OCI-M2 (cell line): ENCODE results near the gene ZBTB45.
A peak's percentile ranks its signal among the peaks of the same experiment; 100 is the strongest.

Experiments
- DNase-seq: peaks from one replicate; lab custom pipeline; 2025; ENCODE audit not compliant: unreplicated experiment; lab: John Stamatoyannopoulos, UW

The ZBTB45 gene

DNA sequence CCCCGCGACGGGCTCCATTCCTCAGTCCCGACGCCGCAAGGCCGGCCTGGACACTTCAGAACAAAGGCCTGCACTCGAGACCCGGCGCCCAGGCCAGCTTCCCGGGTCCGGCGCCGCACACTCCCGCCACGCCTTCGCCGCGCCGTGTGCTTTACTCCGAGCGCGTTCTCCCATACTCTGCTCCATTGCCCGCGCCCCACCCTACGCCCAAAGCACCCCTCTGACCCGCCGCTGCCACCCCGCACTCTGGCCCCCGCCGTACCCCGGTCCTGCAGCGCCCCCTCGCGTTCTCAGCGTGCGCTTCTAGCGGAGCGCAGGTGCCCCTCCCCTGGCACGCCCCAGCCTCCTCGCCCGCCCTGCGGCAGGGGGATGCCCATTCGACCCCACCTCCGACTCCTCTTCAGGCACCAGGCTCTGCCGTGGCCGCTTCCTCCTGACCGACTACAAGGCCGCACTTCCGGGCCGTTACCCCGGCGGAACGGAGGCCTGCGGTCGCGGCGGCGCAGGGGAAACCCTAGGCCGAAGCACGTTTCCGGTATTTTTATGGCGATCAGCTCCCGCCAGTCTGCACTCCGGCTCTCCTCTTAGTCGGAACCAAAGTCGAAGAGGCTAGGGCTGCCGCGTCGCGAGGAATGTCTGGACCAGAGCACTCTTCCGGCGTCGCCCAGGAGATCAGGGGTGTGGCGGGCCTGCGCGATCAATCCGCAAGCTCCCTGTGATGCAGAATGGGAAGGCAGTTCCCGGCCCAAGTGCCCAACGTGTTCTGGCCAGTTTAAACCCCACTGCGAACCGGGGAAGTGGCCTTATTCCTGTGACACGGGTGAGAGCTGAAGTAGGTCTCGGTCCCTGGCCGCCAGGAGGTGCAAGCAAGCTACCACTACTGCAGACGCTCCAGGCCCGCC lies at the start of gene ZBTB45:
ZBTB45 (minus strand) TSS at position 456 of the 902 bp plus-strand sequence. CDS start 2,137 bp downstream, outside the sequence.
- DNase-seq, result peak; percentile 89

DNA sequence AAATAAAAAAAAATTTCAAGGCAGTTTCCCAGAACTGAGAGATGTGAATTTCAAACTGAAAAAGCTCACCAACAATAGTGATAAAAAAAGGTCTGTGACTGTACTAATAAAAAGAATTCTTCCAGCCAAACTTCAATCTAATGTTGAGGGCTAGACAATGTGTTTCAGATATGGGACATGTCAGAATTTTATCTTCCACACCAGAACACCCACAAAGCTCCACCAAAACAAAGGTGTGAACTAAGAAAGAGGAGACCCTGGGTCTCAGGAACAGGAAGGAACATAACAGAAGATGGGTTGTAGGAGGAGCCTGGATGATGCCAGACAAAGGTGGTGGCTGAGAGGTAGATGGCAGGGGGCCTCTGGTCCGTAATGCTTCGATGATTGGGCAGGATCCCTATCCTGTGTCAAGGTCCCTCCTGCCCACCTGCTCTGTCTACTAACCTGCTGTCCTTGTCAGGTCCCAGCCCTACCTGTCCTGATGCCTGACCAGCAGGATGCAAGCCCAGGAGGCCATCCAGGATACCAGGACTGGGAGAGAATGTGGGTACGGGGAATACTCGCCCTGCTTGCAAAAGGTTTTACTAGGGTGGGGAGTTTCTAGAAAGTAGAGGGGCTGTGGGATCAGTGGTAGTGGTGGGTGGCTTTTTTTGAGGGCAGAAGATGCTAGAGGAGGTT lies 49.0 kb upstream of the ZBTB45 start:
- no peak for DNase-seq

DNA sequence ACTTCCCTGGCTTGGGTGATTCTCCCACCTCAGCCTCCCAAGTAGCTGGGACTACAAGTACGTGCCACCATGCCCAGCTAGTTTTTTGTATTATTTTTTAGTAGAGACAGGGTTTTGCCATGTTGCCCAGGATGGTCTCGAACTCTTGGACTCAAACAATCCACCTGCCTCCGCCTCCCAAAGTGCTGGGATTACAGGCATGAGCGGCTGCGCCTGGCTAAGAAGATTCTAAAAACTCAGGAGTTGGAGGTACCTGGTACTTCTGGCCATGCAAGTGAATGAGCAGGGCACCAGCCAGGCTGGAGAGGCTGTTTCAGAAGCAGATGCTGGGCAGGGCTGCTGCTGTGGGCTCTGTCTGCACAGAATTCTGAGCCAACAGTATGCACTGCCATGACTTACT lies 47.4 kb upstream of the ZBTB45 start:
- no peak for DNase-seq

DNA sequence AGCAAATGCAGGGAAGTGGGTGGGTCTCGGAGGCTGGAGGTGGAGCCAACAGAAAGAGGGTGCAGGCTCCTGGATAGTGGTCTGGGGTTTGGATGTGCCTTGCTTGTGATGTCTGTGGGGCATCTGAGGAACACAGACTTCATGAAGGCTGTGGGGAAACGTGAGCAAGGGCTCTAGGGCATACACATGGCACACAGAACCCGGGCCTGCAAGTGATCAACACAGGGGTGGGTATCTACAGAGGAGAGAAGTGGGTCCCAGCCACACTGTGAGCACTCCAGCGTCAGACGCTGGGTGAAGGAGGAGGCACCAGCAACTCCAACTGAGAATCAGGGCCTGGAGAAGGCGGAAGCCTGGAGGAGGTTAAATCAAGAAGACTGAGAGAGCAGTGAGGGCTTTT lies 44.2 kb upstream of the ZBTB45 start:
- DNase-seq, result no peak

DNA sequence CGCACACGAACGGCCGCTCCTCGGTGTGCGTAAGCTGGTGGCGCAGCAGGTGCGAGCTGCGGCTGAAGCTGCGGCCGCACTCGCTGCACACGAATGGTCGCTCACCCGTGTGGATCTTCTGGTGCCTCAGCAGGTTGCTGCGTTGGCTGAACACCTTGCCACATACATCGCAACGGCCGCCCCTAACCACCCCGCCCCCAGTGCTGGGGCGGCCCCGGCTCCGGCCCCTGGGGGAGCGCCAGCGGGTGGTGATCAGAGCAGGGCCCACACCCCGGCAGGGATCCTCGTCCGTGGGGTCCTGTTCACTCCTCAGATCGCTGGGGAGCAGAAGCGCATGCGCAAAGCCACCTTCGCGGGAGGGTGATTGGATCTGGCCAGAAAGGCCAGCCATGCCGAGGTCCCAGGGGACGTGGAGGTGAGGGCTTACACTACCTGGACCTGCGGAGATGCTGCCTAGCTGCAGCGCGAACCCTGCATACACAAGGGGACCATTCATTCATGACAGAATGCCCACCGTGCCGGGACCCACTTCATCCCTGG lies 43.5 kb upstream of the ZBTB45 start:
- no peak for DNase-seq

DNA sequence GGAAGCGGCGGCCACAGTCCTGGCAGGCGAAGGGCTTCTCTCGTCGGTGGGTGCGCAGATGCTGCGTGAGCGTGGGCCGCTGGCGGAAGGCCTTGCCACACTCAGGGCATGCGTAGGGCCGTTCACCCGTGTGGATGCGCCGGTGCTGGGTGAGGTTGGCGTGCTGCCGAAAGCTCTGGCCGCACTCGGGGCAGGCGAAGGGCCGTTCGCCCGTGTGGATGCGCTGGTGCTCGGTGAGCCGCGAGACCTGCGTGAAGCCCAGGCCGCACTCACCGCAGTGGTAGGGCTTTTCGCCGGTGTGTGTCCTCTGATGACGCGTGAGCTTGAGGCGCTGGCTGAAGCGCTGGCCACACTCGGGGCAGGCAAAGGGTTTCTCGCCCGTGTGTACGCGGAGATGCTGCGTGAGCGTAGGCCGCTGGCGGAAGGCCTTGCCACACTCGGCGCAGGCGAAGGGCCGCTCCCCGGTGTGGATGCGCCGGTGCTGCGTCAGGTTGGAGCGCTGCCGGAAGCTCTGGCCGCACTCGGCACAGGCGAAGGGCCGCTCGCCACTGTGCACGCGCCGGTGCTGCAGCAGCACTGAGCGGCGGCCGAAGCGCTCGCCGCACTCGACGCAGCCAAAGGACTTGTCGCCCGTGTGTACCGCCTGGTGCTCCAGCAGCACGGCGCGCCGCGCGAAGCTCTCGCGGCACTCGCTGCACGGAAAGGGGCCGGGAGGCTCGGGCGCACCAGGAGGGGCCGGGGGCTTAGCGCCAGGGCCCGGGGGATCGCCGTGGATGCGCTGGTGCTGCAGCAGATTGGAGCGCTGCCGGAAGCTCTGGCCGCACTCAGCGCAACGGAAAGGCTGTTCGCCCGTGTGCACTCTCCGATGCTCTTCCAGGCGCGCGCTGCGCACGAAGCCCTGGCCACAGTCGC lies 42.8 kb upstream of the ZBTB45 start:
- DNase-seq, result no peak

DNA sequence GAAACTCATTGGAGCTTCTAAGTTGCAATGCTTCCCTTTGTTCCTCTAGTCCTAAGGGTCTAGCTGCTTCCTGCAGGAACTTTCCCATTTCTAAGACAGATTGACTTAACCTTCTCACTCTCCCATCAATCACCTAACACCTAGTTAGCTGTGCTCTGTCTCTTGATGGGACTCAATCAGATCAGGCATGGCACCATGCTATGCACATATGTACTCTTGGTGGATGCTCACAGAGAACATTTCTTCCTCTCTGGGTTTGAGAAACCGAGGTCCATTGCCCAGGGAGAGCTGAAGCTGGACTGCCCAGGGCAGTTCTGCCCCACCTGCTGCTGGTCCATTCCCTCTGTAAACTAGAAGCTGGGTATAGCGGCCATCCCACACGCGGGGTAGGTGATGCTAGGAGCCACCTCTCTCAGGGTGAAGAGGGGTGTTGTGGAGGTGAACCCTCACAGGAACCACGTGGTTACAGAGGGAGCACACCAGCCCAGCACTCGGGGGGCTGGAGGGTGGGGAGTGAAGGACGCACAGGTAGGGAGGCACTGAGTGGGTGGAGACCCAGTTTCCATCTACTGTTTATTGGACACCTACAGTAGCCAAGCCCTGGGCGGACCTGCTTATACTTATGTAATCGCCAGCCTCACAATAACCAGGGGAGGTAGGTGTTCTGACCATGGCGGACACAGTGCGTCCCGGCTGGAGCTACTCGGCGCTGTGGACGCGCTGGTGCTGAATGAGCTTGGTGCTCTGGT lies 41.9 kb upstream of the ZBTB45 start:
- DNase-seq, result no peak

DNA sequence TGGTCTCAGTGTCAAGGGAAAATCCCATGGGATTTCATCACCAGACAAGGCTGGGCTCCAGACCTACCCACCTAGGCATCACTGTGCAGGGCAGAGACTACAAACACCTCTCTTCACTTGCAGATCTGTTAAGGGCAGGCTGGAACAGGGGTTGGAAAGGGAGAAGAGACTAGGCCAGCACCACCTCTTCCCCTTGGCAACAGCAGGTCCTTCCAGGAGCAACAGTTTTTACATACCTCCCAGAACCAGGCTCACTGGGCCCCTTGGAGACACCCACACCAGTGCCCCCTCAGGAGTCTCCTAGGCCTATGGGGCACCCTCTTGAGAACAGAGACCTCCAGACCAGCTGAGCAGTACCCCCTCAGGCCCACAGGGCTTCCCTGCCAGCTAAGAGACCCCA lies 41.3 kb upstream of the ZBTB45 start:
- no peak for DNase-seq

DNA sequence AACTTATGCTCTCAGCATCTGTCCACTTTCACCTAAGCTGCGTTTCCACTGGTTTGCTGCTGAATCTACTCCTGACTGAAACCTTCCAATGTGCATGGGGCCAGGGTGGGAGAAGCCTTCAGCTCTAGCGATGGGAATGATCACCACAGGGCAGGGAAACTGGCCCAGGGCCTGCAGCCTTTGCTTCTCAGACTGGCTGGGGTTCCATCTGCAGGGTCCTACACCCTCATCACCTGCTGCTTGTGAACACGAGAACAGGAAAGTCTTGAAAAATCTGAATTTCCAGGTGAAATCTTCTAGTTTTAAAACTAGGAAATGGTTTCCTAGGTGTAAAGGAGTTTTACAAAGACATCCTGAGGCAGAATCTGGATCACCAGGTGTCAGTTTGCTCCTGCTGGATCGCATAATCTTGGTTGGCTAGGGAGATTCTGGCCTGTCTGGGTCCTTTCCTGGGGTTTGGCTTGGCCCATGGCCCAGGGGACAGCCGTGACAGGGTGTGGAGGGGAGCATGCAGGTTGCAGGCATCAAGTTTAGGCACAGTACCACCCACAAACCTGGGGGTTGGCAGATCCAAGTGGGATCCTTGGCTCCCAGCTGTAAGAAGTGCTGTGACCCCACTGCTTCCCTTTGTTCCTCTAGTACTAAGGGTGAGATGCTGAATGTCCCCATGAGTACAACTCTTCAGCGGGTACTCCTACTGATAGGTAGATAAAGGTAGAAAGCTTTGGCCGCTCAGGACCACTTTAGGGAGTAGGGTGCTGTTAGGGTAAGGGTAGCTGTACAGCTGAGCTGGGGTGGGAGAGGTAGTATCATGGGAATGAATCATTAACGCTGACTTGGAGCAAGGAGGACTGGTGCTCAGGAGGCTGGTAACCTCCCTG lies 40.6 kb upstream of the ZBTB45 start:
- no peak for DNase-seq

DNA sequence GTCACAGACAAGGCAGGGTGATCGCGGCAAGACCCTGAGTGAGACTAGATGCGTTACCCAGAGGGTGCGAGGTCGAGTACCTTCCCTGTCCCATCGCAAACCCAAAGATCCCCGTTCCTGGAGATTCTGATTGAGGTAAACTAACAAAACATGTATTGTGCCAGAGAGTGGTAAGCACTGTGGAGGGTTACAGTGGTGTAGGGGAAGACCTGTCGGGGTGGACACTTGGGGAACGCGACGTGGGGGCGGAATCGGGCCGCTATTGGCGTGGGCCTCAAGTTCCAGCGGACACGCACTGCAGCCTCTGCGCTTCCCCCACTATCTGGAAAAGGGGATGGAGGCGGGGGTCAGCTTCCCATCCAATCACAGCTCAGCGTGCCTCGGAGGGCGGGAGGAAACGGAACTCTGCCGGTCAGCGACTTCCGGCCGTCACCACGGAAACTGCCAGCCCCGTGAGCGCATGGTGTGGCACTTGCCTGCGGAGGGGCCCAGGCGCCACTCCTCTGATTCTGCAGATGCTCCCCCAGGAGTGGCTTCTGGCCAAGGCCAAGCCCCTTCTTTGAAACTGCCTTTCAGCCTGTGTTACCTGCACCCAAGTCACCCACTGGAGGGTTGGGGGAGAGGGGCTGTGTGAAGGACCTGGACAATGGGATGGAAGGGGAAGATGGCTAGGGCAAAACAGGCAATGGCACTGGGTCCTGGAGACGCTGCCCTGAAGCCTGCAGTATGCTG lies 39.8 kb upstream of the ZBTB45 start:
- no peak for DNase-seq

DNA sequence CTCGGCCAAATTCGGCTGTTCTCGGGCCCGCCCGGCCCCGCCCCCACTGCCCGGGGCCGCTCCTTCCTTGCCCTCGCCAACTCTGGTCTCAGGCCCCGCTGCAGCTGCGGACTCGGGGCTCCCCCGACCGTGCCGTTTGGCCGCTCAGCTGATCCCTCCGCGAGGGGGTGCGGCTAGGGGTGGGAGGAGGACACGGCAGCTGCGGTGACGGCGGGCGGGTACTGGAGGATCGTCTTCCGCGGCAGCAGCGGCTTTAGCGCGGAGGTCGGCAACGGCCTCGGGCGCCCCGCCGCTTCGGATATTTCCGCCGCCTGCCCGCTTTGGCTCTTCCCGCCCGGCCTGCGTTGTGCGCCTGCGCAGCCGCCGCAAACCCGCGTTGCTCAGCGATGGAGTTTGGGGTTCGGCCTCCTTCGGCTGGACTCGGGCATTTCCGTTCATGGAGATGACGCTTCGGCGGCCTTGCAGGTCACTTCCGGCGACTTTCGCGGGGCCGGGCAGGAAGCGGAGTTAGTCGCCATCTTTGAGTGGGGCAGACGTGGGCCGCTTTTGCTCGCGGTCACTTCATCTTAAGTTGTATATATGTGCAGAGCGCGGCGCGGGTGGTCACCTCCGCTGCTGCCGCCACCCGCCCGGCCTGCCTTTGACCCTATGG lies 39.1 kb upstream of the ZBTB45 start:
- DNase-seq, result no peak

DNA sequence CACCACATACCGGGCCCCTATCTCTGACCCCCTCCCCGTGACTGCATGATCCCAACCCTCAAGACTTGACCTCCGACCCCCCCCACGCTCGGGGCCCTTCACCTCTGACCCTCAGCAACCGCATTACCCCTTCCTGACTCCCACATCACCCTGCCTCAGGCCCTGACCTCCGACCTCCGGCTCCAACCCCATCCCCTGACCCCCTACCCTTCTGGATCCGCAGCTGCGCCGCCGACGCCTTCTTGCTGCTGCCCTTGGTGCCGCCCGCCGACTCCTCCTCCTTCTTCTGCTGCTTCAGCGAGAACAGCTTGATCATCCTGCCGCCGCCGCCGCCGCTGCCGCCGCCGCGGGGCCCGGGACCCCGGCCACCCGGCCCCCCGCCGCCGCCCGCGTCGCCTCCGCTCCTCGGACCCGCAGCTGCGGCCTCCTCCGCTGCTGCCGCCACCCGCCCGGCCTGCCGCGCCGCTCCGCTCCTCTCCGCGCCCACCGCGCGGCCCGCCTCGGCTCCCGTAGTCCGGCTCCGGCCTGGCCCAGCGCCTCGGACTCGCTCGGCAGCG lies 38.5 kb upstream of the ZBTB45 start, which contains the start of gene UBE2M:
UBE2M (minus strand) TSS at position 546 of the 557 bp plus-strand sequence; CDS start at position 316, 230 bp downstream.
- no peak for DNase-seq

DNA sequence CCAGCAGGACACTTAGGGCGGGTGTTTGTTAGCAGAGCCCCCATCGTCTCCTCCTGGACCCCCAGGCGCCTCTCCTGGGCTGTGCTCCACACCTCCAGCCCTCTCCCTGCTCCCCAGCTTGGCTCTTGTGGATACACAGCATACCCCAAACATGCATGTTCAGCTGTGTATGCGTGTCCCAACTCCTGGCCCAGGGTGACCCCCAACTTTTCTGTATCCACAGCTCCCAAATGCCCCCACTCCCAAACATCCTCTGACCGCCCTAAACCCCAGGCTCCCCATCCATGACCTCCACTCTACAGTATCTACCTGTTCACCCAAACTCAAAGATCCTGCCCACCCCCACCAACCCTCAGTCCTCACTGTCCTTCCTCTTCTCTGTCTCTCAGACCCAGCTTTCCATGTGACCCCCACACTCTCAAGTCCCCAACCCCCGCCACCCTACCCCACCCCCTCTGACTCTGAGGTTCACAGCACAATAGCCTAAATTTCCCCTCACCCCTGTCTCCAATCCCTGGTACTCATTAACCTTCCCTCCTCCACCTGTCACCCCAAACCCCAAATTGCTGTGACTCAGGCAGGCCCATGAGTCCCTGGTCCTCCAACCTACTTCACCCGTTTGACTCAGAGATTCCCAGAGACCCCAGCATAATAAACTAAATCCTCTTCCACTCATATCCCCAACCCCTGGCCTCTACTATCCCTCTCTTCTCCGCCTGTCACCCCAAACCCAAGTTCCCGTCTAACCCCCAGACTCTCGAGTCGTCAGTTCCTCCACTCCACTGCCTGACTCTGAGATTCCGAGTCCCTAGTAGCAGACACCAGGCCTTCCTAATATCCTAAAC lies 37.8 kb upstream of the ZBTB45 start:
- DNase-seq, result no peak

DNA sequence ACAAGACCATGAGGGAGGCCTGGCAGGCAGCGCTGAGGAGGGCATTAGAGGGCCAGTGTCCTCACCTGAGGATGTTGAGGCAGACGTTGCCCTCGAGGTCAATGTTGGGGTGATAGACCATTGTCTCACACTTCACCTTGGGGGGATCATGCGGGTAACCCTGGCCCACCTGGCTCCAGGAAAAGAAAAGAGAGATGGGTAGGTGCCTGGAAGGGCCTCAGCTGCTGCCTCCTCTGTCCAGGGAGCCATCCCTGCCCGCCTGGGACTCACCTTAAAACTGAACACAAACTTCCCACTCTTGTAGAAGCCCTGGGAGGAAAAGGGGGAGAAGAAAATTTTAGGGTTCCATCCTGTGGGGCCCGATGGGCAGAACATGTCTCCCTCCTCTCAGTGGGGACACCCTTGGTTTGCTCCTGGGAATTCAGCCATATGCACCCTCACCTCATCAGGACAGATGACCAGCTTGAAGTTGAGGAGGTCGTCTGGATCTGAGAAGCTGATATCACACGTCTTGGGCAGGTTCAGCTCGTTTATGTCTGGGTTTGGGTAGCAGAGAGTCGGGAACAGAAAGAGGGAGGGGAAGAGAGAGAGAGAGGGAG lies 37.1 kb upstream of the ZBTB45 start:
- no peak for DNase-seq

DNA sequence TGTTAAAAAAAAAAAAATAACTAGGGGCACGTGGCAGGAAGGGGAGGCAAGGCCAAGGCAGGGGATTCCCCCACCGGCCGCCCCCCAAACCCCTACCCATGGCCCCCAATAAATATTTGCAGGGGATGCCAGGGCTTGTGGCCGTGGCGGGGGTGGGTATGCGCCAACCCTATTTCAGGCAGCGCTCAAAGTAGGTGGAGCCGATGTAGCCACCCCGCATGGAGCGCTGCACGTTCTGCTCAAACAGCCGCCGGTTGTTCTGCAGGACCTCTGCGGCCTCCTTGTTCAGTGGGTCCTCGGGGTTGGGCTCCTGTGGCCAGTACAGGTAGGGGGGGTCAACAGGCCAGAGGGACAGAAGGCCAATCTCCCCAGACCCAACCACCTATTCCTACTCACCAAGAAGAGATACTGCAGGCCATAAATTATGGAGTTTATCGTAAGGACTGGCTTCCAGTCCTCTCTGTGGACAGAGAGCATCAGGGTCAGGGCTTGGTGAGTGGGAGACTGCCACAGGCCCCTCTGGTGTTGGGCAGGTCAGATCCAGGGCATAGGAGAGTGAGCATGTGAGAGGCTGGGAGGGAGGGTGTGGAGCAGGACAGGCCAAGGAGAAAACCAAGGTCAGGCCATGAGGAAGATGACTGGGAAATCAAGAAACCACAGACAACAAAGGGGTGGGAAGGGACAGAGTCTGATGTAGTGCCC lies 36.5 kb upstream of the ZBTB45 start:
- no peak for DNase-seq

DNA sequence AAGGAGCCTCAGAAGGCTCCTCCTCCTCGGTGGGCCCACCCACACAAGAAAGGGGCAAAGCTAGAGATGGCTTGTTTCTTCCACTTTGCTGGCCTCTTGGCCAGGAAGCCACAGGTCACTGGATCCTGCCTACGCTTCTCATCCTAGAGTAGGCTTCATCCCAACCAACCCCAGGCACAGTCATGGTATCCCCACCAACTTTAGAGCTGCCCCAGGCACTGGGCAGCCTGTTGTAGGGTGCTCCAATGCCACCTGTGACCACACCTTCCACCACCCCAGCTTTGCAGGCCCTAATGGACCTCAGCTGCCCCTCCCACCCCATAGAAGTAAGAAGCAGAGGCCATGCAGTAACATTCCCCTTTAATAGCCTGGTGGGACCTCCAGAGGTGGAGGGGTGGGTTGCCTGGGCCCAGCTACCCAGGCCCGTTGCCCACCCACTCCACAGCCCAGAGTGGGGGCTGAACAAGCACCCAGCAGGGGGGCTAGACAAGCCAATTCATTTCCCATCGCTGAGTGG lies 35.8 kb upstream of the ZBTB45 start:
- DNase-seq, result no peak
